Left kidney (tissue), 2 donors: ENCODE results near the gene ASB1. TPM values are rescaled to one million over a fixed set of nuclear protein-coding genes. Genes with fewer than 3 reads are reported as not detected.

Source experiments
- DNase-seq: peaks from one replicate; pipeline ENCODE4 v3.0.0-alpha.2; 2013
- polyA plus RNA-seq: library from polyadenylated mRNA; unstranded; fragments of 120-200 nt; gene quantifications from one replicate; pipeline ENCODE4 v1.2.1, GENCODE V29; 2013; ENCODE audit not compliant: insufficient read length

The ASB1 gene
- polyA plus RNA-seq, 1 donor, result 33.5 TPM

DNA sequence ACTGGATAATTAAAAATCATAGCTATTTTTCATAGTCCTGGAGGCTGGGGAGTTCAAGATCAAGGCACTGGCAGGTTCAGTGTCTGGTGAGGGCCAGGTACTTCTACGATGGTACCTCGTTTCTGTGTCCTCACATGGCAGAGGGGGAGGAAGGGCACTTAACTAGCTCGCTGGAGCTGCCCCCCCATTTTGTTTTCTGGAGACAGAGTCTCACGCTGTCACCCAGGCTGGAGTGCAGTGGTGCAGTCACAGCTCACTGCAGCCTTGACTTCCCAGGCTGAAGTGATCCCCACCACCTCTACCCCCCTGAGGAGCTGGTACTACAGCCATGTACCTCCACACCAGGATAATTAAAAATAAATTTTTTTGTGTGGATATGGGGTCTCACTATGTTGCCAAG lies 40.3 kb downstream of the ASB1 start:
- DNase-seq, result no peak

DNA sequence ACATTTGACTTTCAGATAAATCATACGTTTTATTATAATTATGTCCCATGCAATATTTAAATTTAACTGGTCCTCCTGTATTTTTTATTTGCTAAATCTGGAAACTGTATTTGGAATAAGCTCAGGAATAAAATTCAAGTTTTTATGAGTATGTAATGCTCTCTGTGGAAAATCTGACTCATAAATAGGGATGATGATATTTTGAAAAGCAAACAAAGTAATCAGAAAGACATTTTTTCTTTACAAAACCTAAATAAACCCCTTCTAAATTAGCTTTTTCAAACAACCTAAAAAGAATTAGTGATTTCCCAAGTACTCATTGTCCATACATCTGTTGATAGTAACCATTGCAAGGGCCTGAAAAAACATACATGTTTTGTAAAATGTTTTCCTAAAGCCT lies 41.1 kb downstream of the ASB1 start:
- DNase-seq, result no peak

DNA sequence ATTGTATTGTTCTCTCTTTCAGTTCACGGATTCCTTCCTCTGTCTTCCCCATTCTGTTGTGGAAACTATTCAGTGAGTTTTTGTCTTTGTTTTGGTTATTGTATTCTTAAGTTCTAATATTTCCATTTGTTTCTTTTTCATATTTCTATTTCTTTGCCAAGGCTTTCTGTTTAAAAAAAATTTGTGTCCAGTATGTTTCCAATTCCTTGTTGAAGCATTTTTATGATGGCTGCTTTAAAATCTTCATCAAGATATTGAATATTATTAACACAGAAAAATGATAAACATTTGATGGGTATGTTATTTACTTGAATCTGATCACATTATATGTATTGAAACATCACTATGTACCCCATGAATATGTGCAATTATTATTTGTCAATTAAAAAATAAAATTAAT lies 42.4 kb downstream of the ASB1 start:
- no peak for DNase-seq

- no peak for DNase-seq
Observed at GRCh38 chr2:238473014-238473413, 46.3 kb downstream of the ASB1 start.

DNA sequence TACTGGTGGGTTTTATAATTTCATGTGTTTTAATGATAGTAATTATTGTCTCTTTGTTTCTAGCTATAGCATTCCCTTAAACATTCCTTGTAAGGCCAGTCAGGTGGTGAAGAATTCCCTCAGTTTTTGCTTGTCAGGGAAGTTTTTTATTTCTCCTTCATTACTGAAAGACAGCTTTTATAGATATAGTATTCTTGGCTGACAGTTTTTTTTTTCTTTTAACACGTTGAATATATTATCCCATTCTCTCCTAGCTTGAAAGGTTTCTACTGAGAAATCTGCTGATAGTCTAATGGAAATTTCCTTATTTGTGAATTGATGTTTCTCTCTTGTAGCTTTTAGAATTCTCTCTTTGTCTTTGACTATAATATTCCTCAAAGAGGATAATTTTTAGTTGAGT lies 46.8 kb downstream of the ASB1 start:
- DNase-seq, result no peak

GRCh38 chr2:238475034-238475433 lies 48.3 kb downstream of the ASB1 start:
- no peak for DNase-seq

DNA sequence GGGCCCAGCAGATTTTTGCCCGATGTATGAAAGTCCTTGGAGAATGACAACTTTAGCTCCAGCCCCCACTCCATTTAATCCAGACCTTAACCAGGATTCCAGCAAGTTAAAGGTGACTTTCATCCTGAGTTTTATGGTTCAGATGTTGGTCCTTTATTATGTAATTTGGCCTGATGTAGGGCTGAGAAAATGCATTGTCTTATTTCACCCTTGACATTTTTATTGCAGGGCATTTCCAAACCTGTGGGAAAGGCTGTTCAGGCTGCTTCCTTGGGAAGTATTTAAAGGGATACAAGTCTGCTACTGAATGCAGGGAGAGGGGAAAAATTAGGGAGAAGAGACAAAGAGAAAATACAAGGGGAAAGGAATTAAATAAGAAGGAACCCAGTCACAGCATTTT lies 48.8 kb downstream of the ASB1 start:
- peak; percentile 53 for DNase-seq

DNA sequence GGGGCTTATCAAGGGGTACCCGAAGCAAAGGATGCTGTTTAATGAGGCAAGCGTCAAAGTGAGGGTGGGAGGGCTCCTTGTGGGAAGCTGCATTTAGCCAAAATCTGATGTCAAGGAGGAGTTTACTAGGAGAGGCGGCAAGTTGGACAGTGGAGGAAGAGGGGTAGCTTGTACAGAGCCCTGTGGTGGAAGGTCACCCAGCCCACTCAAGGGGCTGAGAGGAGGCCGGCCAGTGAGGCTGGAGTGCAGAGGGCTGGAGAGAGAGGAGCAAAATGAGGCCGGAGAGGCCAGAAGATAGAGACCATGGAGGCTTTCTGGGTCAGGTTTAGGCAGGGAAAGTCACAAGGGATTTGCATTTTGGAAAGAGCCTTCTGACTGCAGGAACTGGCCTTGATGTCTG lies 49.5 kb downstream of the ASB1 start:
- no peak for DNase-seq

DNA sequence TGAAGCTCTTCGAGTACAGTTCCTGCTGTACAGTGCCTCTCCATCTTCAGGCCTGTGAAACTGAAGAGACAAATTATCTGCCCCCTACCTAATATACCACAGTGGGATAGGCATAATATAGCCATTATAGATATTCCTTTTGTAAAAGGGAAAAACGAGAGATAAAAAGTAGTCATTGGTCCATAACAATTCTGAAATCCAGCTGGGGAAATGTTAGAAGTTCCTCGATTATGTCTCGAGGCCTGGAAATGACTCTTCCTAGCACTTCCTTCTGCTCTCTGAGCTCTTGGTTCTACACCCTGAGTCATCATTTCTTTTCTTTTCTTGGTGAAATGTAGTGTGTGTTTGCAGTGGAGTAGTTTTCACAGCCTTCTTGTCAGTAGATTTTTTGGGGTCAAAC lies 51.5 kb downstream of the ASB1 start:
- DNase-seq, result no peak

DNA sequence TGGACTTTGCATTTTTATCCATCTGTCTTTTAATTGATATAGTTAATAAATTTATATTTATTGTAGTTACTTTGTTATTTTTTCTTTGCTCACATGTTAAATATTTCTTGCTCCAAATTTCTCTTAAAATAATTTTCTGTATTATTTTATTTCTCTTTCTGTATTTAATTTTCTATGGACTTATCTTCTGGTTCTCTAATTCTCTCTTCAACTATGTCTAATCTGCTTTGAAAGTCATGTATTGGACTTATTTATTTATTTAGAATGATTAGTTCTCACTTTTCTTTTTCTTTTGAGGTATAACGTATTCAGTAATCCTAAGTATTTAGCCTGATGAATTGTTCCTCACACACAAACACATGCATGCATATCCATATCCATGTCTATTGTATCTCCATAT lies 53.1 kb downstream of the ASB1 start:
- DNase-seq, result no peak

DNA sequence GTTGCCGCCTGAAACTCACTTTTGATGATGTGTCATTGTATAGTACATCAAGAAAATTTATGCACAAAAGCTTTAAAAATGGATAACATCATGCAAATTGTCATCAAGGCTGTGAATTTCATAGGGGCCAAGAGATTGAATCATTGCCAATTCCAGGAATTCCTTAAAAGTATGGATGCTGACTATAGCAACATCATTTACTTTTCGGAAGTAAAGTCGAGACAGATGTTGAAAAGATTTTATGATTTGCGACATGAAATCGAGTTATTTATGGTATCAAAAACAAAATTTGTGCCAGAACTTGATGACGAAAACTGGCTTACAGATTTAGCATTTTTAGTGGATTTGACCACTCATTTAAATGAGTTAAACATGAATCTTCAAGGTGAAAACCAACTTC lies 56.3 kb downstream of the ASB1 start:
- DNase-seq, result no peak

DNA sequence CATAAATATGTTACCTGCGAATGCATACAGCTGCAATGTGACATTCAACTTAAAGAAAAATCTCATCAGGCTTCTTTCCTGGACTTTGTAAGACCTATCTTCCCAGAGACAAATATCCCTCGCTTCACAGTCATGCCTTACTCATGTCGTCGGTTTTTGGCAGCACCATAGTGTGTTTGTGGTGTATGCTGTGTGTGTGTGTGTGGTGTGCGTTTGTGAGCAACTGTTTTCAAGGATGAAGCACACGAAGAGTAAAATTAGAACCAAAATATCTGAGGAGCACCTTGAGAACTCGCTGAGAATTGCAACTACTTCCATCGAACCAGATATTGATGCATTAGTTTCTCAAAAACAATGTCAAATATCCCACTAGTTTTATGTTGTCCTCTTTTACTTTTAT lies 56.9 kb downstream of the ASB1 start:
- no peak for DNase-seq

DNA sequence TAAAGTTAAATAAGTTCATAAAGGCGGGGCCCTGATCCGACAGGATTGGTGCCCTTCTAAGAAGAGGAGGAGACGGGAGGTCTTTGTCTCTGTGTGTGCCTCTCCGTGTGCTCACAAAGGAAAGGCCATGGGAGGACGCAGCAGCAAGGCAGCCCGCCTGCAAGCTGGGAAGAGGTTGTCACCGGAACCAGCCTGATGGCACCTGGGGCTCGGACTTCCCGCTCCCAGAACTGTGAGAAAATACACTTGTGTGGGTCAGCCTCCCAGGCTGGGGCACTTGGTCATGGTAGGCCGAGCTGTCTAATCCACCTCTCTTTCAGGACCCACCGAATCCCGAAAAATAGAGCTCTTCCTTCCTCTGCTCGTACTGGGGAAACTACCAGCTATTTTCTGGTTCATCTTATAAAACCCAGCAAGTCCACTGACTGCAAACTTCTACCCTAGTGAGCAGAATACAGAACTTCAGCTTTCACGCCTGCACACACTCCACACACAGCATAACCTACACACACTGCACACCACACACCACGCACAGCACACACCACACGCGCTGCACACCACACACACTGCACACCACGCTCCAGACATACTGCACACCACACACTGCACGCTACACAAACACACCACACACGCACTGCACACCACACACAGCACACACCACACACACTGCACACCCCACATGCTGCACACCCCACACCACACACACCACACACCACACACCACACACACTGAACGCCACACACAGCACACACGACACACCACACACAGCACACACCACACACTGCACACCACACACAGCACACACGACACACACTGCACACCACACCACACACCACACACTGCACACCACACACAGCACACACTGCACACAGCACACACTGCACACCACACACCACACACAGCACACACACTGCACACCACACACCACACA lies 58.1 kb downstream of the ASB1 start:
- DNase-seq, result no peak

GRCh38 chr2:238486123-238486848 lies 59.6 kb downstream of the ASB1 start:
- DNase-seq, result no peak

GRCh38 chr2:238487134-238487533 lies 60.4 kb downstream of the ASB1 start:
- DNase-seq, result no peak

DNA sequence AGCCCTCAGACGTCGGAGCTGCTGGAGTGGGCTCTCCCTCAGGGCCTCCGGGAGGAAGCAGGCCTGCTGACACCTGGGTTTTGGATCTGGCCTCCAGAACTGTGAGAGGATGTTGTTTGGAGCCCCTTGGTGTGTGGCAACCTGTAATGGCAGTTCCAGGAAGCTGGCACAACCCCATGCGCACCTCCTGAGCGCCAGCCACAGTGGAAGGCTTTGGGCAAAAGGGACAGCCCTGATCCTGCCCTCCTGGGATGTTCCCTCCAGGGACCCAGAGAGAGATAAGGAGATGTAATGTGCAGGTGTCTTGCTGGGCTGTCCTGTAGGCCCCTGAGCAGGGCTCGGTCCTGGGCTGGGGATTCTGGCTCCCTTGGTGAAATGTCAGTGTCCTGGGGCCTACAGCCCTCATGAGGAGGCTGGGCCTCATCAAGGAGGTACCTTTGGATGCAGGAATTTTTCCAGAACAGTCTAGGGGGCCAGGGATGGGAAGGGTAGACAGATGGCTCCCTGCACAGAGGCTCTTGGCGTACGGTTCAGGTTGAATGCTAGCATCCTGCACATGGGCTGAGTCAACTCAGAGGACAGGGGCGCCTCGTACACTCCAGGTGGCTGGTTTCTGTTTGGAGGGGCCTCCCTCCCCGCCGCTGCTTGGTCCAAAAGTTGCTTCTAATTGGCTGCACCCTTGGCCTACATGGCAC lies 61.1 kb downstream of the ASB1 start:
- DNase-seq, result no peak

GRCh38 chr2:238488347-238488826 lies 61.7 kb downstream of the ASB1 start:
- no peak for DNase-seq

GRCh38 chr2:238489431-238489830 lies 62.7 kb downstream of the ASB1 start:
- DNase-seq, result no peak

DNA sequence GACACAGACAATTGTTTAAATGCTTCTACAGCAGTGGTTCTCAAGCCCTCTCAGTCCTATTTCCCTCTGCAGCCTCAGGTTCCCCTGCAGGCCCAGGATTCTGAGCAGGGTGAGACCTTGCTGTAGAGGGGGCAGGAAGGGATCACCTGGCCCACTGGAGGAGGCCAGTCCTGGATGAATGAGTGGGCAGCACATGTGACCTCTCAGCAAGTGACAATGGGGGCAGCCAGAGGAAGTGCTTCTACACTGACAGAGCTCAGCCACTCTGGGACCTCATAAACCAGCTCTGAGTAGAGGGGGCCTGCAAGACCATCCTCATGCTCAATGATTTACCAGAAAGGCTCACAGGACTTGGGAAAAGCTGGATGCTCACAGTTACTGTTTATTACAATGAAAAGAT lies 63.2 kb downstream of the ASB1 start:
- no peak for DNase-seq

GRCh38 chr2:238492840-238493239 lies 66.1 kb downstream of the ASB1 start:
- DNase-seq, result no peak

GRCh38 chr2:238493411-238493810 lies 66.7 kb downstream of the ASB1 start:
- no peak for DNase-seq

DNA sequence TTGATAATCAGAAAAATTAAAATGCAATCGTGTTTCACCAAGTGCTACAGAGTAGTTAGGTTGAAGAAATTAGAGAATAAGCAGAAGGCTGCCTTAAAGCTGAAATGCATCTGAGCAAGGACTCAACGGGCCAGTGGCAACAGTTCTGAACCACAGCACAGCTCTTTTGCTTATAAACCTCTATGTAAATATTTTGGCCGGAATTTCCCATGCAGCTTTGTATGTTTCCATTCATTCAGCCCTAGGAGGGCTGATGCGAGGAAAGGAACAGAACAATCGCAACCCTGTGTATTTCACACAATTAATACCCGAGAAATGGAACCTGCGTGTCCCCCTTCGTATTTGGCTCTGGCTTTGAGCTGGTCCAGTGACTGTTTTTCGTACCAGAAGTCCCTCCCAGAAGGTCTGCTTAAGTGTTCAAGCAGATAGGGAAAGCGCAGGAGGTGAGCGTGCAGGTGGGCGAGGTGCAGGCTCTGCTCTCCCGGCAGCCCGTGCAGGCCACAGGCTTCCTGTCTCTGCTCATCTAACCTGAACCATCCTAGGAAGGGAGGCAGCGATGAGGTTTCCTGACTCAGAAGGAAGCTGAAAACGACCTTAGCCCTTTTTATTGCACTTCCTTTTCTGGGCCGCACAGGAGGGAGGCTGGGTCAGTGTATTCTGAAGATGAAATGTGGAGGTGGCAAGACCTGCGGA lies 67.3 kb downstream of the ASB1 start:
- no peak for DNase-seq
